PC-3 (cell line): ENCODE results near the gene SLC8A1. TPM values are rescaled to one million over a fixed set of nuclear protein-coding genes. Genes with fewer than 3 reads are reported as not detected.

Source experiments
- ATAC-seq: fragments of 200-7000 bp; cut with Tn5 transposase; 2 replicates; pipeline ENCODE4 v1.9.1; 2020; ENCODE audit warnings: mild to moderate bottlenecking, moderate library complexity
- BruUV-seq: library from RNA; stranded (reverse); fragments of 400-500 nt; replicated peaks from 2 replicates; lab custom pipeline; 2021; lab: Mats Ljungman, UMichigan
- CTCF ChIA-PET: fragments of 300-600 bp; sonication (Branson Sonifier 250); formaldehyde crosslinking; loops from one replicate; lab custom pipeline; 2022; ENCODE audit warnings: antibody characterized with exemption; lab: Charles Lee
- POLR2A ChIA-PET: fragments of 300-600 bp; sonication (Branson Sonifier 250); formaldehyde crosslinking; loops from one replicate; lab custom pipeline; 2022; ENCODE audit warnings: antibody characterized with exemption; ENCODE audit not compliant: unreplicated experiment; lab: Charles Lee
- DNase-seq: peaks from one replicate; pipeline ENCODE4 v3.0.0-alpha.2; 2015
- H2AFZ ChIP-seq: fragments of 300-600 bp; sonication (generic); 2 replicates; pipeline ENCODE4 v1.6.0; 2016; ENCODE audit warnings: antibody characterized with exemption, low read length
- H3F3A ChIP-seq: fragments of 300-600 bp; sonication (generic); one replicate; pipeline ENCODE4 v1.6.0; 2017; ENCODE audit warnings: antibody characterized with exemption, low read length, control low read depth, mild to moderate bottlenecking; ENCODE audit not compliant: unreplicated experiment
- H3K27ac ChIP-seq: fragments of 300-600 bp; sonication (generic); 2 replicates; pipeline ENCODE4 v1.5.1; 2016; ENCODE audit warnings: mild to moderate bottlenecking, low read length
- H3K27me3 ChIP-seq: fragments of 300-600 bp; sonication (generic); 2 replicates; pipeline ENCODE4 v1.6.1; 2016; ENCODE audit warnings: low read length, mixed read lengths
- H3K36me3 ChIP-seq: fragments of 300-600 bp; sonication (generic); 2 replicates; pipeline ENCODE4 v1.6.1; 2016; ENCODE audit warnings: low read depth, mixed run types, low read length, mixed read lengths
- H3K4me1 ChIP-seq: fragments of 300-600 bp; sonication (generic); 2 replicates; pipeline ENCODE4 v1.5.1; 2016; ENCODE audit warnings: low read length; ENCODE audit not compliant: insufficient read depth
- H3K4me2 ChIP-seq: fragments of 300-600 bp; sonication (generic); 2 replicates; pipeline ENCODE4 v1.6.0; 2016; ENCODE audit warnings: low read length
- H3K4me3 ChIP-seq: fragments of 300-600 bp; sonication (generic); 2 replicates; pipeline ENCODE4 v1.5.1; 2016; ENCODE audit warnings: mild to moderate bottlenecking, low read length, mixed read lengths
- H3K79me2 ChIP-seq: fragments of 300-600 bp; sonication (generic); 2 replicates; pipeline ENCODE4 v1.6.1; 2017; ENCODE audit warnings: low read length, mixed read lengths
- H3K9ac ChIP-seq: fragments of 300-600 bp; sonication (generic); 2 replicates; pipeline ENCODE4 v1.6.0; 2016; ENCODE audit warnings: mild to moderate bottlenecking, low read length
- H3K9me2 ChIP-seq: fragments of 300-600 bp; sonication (generic); replicated peaks from 2 replicates; pipeline ENCODE4 v1.6.1; 2016; ENCODE audit warnings: mixed run types, low read length, mixed read lengths
- H3K9me3 ChIP-seq: fragments of 300-600 bp; sonication (generic); 2 replicates; pipeline ENCODE4 v1.6.1; 2016; ENCODE audit warnings: low read length, mixed read lengths
- H4K20me1 ChIP-seq: fragments of 300-600 bp; sonication (generic); 2 replicates; pipeline ENCODE4 v1.6.1; 2016; ENCODE audit warnings: low read length, mixed read lengths
- EZH2 ChIP-seq: fragments of 300-600 bp; sonication (generic); IDR thresholded peaks from one replicate; pipeline ENCODE4 v1.6.1; 2017; ENCODE audit warnings: antibody characterized with exemption, mild to moderate bottlenecking, low read length; ENCODE audit not compliant: unreplicated experiment
- EZH2phosphoT487 ChIP-seq: fragments of 300-600 bp; sonication (generic); IDR thresholded peaks from 2 replicates; pipeline ENCODE4 v1.6.1; 2018; ENCODE audit warnings: mild to moderate bottlenecking, antibody characterized with exemption, low read length, borderline replicate concordance
- intact Hi-C: fragments of 100-400 bp; cut with micrococcal nuclease; formaldehyde crosslinking; loops from 2 replicates; pipeline ENCODE4 v1.9.0; 2023
- total RNA-seq: library from RNA; depleted of rRNA; stranded (reverse); fragments of >200 nt; gene quantifications from 2 replicates; pipeline ENCODE4 v1.2.3, GENCODE V29; 2014
- TF ChIP-seq, protein P1 (sequence below): fragments of 300-600 bp; sonication (generic); conservative IDR thresholded peaks from 2 replicates; pipeline ENCODE4 v1.5.1; 2017; ENCODE audit warnings: antibody characterized with exemption, low read depth, mild to moderate bottlenecking, low read length

SLC8A1 gene
- total RNA-seq, 1 experiment from 2014 or later: 1.3 TPM

GRCh38 chr2:40147360-40147759 lies 304.5 kb downstream of the SLC8A1 start:
- Histone ChIP-seq H3K9me3 (no peaks in the 10 kb centered on the region), H3F3A (no peaks in the 10 kb centered on the region), H2AFZ (no peak overlapping the region), H3K4me1 (no peaks in the 10 kb centered on the region), H3K36me3 (no peaks in the 10 kb centered on the region), H4K20me1 (no peaks in the 10 kb centered on the region), H3K9me2 (no peaks in the 10 kb centered on the region), H3K79me2 (no peaks in the 10 kb centered on the region), H3K9ac (no peak overlapping the region), H3K4me3 (no peak overlapping the region), H3K27me3 (no peaks in the 10 kb centered on the region), H3K4me2 (no peak overlapping the region), H3K27ac (no peak overlapping the region)
- DNase-seq (no peak), ATAC-seq (no peak)
- no TSS peak for BruUV-seq
- ChIA-PET POLR2A (no interaction called here), CTCF (interaction anchor here (0.6 kb wide), 1 partner anchor 65 kb away, joined by 3 read pairs; no protein-coding TSS in a partner anchor)
- intact Hi-C loops: no loop called here
- TF ChIP-seq EZH2phosphoT487: no peak
- TF ChIP-seq, protein P1, sequence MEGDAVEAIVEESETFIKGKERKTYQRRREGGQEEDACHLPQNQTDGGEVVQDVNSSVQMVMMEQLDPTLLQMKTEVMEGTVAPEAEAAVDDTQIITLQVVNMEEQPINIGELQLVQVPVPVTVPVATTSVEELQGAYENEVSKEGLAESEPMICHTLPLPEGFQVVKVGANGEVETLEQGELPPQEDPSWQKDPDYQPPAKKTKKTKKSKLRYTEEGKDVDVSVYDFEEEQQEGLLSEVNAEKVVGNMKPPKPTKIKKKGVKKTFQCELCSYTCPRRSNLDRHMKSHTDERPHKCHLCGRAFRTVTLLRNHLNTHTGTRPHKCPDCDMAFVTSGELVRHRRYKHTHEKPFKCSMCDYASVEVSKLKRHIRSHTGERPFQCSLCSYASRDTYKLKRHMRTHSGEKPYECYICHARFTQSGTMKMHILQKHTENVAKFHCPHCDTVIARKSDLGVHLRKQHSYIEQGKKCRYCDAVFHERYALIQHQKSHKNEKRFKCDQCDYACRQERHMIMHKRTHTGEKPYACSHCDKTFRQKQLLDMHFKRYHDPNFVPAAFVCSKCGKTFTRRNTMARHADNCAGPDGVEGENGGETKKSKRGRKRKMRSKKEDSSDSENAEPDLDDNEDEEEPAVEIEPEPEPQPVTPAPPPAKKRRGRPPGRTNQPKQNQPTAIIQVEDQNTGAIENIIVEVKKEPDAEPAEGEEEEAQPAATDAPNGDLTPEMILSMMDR: no peak
- TF ChIP-seq EZH2: no peak

- no peaks in the 10 kb centered on the region for H3F3A ChIP-seq
- ATAC-seq: no peak
- no peak overlapping the region for H2AFZ ChIP-seq
- H3K9ac ChIP-seq: no peak overlapping the region
- no peaks in the 10 kb centered on the region for H3K27me3 ChIP-seq
- DNase-seq: no peak
- ChIA-PET CTCF (no interaction called here), POLR2A (no interaction called here)
- no peak overlapping the region for H3K4me3 ChIP-seq
- no peaks in the 10 kb centered on the region for H3K9me2 ChIP-seq
- intact Hi-C loops: no loop called here
- no TSS peak for BruUV-seq
- H3K4me1 ChIP-seq: no peaks in the 10 kb centered on the region
- TF ChIP-seq EZH2 (no peak), EZH2phosphoT487 (no peak)
- TF ChIP-seq, protein P1: no peak
- no peak overlapping the region for H3K4me2 ChIP-seq
- no peak overlapping the region for H3K27ac ChIP-seq
- H4K20me1 ChIP-seq: no peaks in the 10 kb centered on the region
- H3K36me3 ChIP-seq: no peaks in the 10 kb centered on the region
- no peaks in the 10 kb centered on the region for H3K79me2 ChIP-seq
- H3K9me3 ChIP-seq: no peaks in the 10 kb centered on the region
These were observed 307.9 kb downstream of the SLC8A1 start for GRCh38 chr2:40144022-40144421.

DNA sequence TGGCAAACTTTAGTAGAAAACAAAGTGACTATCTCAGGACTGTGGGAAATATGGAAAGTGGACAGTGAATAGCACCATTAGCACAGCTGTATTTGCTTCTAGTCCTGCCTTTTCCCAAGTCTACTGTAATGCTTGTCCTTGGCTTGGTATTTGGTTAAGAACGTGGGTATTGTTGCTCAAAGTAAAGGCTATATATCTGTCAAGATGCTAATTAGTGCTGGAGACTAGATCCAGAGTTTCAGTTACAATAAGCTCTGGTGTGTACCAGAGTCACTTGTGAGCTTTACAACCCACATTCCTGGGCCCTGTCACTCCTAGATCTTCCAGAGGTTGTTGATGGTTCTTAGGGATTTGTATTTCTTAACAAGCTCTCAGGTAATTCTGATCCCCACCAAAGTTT lies 313.6 kb downstream of the SLC8A1 start:
- Histone ChIP-seq H3K9ac (no peak overlapping the region), H3K27me3 (no peaks in the 10 kb centered on the region), H3K36me3 (no peaks in the 10 kb centered on the region), H3K4me2 (no peak overlapping the region), H4K20me1 (no peaks in the 10 kb centered on the region), H3K79me2 (no peaks in the 10 kb centered on the region), H3K9me2 (no peaks in the 10 kb centered on the region), H2AFZ (no peak overlapping the region), H3F3A (no peaks in the 10 kb centered on the region), H3K4me3 (no peak overlapping the region), H3K9me3 (no peaks in the 10 kb centered on the region), H3K4me1 (no peaks in the 10 kb centered on the region), H3K27ac (no peak overlapping the region)
- POLR2A ChIA-PET: no interaction called here
- CTCF ChIA-PET: no interaction called here
- intact Hi-C loops: no loop called here
- no TSS peak for BruUV-seq
- TF ChIP-seq EZH2 (no peak), EZH2phosphoT487 (no peak)
- TF ChIP-seq, protein P1: no peak
- DNase-seq (no peak), ATAC-seq (no peak)
